HL-60 (cell line): ENCODE data around the gene HMGCS2.

ENCODE experiments used
- TF ChIP-seq, protein P1 (sequence below): IDR thresholded peaks from one replicate; pipeline ENCODE4 v1.5.1; 2011; ENCODE audit warnings: low read length, control low read depth, inconsistent platforms; ENCODE audit not compliant: insufficient read depth
- TF ChIP-seq, protein P2 (sequence below): IDR thresholded peaks from 2 replicates; pipeline ENCODE4 v1.6.1; 2012; ENCODE audit warnings: low read depth; ENCODE audit not compliant: insufficient replicate concordance

- TF ChIP-seq, protein P1, sequence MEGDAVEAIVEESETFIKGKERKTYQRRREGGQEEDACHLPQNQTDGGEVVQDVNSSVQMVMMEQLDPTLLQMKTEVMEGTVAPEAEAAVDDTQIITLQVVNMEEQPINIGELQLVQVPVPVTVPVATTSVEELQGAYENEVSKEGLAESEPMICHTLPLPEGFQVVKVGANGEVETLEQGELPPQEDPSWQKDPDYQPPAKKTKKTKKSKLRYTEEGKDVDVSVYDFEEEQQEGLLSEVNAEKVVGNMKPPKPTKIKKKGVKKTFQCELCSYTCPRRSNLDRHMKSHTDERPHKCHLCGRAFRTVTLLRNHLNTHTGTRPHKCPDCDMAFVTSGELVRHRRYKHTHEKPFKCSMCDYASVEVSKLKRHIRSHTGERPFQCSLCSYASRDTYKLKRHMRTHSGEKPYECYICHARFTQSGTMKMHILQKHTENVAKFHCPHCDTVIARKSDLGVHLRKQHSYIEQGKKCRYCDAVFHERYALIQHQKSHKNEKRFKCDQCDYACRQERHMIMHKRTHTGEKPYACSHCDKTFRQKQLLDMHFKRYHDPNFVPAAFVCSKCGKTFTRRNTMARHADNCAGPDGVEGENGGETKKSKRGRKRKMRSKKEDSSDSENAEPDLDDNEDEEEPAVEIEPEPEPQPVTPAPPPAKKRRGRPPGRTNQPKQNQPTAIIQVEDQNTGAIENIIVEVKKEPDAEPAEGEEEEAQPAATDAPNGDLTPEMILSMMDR, result no peak
- TF ChIP-seq, protein P2, sequence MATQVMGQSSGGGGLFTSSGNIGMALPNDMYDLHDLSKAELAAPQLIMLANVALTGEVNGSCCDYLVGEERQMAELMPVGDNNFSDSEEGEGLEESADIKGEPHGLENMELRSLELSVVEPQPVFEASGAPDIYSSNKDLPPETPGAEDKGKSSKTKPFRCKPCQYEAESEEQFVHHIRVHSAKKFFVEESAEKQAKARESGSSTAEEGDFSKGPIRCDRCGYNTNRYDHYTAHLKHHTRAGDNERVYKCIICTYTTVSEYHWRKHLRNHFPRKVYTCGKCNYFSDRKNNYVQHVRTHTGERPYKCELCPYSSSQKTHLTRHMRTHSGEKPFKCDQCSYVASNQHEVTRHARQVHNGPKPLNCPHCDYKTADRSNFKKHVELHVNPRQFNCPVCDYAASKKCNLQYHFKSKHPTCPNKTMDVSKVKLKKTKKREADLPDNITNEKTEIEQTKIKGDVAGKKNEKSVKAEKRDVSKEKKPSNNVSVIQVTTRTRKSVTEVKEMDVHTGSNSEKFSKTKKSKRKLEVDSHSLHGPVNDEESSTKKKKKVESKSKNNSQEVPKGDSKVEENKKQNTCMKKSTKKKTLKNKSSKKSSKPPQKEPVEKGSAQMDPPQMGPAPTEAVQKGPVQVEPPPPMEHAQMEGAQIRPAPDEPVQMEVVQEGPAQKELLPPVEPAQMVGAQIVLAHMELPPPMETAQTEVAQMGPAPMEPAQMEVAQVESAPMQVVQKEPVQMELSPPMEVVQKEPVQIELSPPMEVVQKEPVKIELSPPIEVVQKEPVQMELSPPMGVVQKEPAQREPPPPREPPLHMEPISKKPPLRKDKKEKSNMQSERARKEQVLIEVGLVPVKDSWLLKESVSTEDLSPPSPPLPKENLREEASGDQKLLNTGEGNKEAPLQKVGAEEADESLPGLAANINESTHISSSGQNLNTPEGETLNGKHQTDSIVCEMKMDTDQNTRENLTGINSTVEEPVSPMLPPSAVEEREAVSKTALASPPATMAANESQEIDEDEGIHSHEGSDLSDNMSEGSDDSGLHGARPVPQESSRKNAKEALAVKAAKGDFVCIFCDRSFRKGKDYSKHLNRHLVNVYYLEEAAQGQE, result no peak
Observed at GRCh38 chr1:119771770-119772169, 3.1 kb upstream of the HMGCS2 start.
